ENCODE measurements around the gene IHH.

DNA sequence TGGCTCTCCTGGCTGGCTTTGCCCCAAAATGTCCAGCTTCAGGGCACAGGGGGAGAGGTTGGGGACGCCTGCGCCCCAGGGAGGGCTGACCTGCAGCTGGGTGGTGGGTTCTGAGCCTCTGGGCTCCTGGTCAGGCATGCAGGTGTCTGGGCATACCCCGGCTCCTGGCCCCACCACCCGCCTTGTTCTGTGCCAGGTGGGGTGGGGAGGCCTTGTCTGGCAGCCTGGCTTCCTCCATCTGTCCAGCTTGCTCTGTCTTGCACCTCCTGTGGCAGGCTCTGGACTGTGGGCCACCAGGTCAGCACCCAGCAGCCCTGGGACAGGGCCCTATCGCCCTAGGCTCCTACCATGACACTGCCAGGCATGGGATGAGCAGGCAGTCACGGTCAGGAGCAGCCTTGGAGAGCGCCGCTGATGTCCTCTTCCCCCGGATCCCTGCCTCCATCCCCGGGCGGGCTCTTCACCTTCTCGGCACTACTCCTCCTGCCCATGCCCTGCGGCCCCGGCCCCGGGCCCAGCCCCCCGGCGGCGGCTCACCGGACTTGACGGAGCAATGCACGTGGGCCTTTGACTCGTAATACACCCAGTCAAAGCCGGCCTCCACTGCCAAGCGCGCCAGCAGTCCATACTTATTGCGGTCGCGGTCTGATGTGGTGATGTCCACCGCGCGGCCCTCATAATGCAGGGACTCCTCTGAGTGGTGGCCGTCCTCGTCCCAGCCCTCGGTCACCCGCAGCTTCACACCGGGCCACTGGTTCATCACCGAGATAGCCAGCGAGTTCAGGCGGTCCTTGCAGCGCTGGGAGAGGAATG is 3.6 kb downstream of the IHH start:
- TF ChIP-seq, protein P1, sequence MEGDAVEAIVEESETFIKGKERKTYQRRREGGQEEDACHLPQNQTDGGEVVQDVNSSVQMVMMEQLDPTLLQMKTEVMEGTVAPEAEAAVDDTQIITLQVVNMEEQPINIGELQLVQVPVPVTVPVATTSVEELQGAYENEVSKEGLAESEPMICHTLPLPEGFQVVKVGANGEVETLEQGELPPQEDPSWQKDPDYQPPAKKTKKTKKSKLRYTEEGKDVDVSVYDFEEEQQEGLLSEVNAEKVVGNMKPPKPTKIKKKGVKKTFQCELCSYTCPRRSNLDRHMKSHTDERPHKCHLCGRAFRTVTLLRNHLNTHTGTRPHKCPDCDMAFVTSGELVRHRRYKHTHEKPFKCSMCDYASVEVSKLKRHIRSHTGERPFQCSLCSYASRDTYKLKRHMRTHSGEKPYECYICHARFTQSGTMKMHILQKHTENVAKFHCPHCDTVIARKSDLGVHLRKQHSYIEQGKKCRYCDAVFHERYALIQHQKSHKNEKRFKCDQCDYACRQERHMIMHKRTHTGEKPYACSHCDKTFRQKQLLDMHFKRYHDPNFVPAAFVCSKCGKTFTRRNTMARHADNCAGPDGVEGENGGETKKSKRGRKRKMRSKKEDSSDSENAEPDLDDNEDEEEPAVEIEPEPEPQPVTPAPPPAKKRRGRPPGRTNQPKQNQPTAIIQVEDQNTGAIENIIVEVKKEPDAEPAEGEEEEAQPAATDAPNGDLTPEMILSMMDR (IDR thresholded peaks at IDR 0.05; ENCODE audit: insufficient read depth, low read depth, low read length) = no peak
- peak; percentile 95 for TF ChIP-seq EZH2 (IDR thresholded peaks at IDR 0.05; ENCODE audit: insufficient read depth, low read length)

All from astrocyte (in vitro differentiated cells and primary cell).